ENCODE data around the gene ANKRD18B.
"Not testable (repeated sequence)": the region's sequence is repeated elsewhere in the genome, so short reads cannot be mapped to it uniquely, and the experiment has no call there.

The ANKRD18B gene

GRCh38 chr9:33517373-33517772 is 6.7 kb upstream of the ANKRD18B start:
- Mint-ChIP-seq H3K4me1 (no peaks in the 10 kb centered on the region), H3K27ac (no peak overlapping the region), H3K27me3 (ENCODE audit: low read depth) (peaks cover 7% of the 10 kb centered on the region), H3K36me3 (ENCODE audit: low read depth) (no peaks in the 10 kb centered on the region), H3K4me3 (no peak overlapping the region), H3K9me3 (no peaks in the 10 kb centered on the region)
- TF ChIP-seq, protein P1, sequence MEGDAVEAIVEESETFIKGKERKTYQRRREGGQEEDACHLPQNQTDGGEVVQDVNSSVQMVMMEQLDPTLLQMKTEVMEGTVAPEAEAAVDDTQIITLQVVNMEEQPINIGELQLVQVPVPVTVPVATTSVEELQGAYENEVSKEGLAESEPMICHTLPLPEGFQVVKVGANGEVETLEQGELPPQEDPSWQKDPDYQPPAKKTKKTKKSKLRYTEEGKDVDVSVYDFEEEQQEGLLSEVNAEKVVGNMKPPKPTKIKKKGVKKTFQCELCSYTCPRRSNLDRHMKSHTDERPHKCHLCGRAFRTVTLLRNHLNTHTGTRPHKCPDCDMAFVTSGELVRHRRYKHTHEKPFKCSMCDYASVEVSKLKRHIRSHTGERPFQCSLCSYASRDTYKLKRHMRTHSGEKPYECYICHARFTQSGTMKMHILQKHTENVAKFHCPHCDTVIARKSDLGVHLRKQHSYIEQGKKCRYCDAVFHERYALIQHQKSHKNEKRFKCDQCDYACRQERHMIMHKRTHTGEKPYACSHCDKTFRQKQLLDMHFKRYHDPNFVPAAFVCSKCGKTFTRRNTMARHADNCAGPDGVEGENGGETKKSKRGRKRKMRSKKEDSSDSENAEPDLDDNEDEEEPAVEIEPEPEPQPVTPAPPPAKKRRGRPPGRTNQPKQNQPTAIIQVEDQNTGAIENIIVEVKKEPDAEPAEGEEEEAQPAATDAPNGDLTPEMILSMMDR (IDR thresholded peaks at IDR 0.05; ENCODE audit: unreplicated experiment in 3 of 3): peak; percentile 55 to 69 (median 56)

GRCh38 chr9:33517934-33518577 is 6.0 kb upstream of the ANKRD18B start:
- H3K4me1 Mint-ChIP-seq; H3K4me3 Mint-ChIP-seq; H3K36me3 Mint-ChIP-seq (ENCODE audit: low read depth); H3K27ac Mint-ChIP-seq; H3K9me3 Mint-ChIP-seq; H3K27me3 Mint-ChIP-seq (ENCODE audit: low read depth): not testable (repeated sequence)

GRCh38 chr9:33521861-33522260 is 2.2 kb upstream of the ANKRD18B start:
- Mint-ChIP-seq H3K27me3 (ENCODE audit: low read depth) (peaks cover 37% of the 10 kb centered on the region), H3K4me3 (peak overlapping the region in 1 of 3 experiments; percentile 10)
- H3K27ac Mint-ChIP-seq; H3K9me3 Mint-ChIP-seq; H3K36me3 Mint-ChIP-seq (ENCODE audit: low read depth); H3K4me1 Mint-ChIP-seq: not testable (repeated sequence)

GRCh38 chr9:33524306-33524947 is 376 bp downstream of the ANKRD18B start:
- H3K4me1 Mint-ChIP-seq: peaks cover 6% of the 10 kb centered on the region
- peak overlapping the region; percentile 87 to 96 (median 93) for H3K4me3 Mint-ChIP-seq
- no peaks in the 10 kb centered on the region for H3K36me3 Mint-ChIP-seq (ENCODE audit: low read depth)
- H3K27me3 Mint-ChIP-seq (ENCODE audit: low read depth): peaks cover 51% of the 10 kb centered on the region
- TF ChIP-seq, protein P1 (IDR thresholded peaks at IDR 0.05; ENCODE audit: unreplicated experiment in 3 of 3): no peak
- H3K9me3 Mint-ChIP-seq: no peaks in the 10 kb centered on the region
- H3K27ac Mint-ChIP-seq: peak overlapping the region in 2 of 3 experiments; percentile 48 to 81

GRCh38 chr9:33528069-33528468 is 4.0 kb downstream of the ANKRD18B start:
- peaks cover 49% of the 10 kb centered on the region for H3K27me3 Mint-ChIP-seq (ENCODE audit: low read depth)
- not testable (repeated sequence) for H3K4me1 Mint-ChIP-seq; H3K27ac Mint-ChIP-seq; H3K36me3 Mint-ChIP-seq (ENCODE audit: low read depth); H3K4me3 Mint-ChIP-seq; H3K9me3 Mint-ChIP-seq

DNA sequence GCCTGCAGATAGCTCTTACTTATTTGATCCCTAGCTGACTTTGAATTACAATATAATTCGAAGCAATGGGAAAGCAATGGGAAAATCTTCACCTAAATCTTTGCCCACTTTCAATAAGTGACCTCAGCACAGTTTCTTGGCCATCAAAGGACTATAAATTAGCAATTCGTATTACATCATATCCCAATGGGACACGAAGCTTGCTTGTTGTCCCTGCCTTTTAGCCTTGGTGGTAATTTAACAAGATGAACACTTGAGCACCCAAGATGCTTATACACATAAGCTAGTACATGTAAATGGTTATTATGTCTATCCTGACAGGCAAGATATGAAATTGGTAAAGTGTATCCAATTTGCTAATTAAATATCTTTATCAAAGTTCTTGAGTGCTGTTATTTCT is 9.9 kb downstream of the ANKRD18B start:
- not testable (repeated sequence) for H3K27me3 Mint-ChIP-seq (ENCODE audit: low read depth); H3K4me1 Mint-ChIP-seq; H3K36me3 Mint-ChIP-seq (ENCODE audit: low read depth); H3K9me3 Mint-ChIP-seq; H3K27ac Mint-ChIP-seq; H3K4me3 Mint-ChIP-seq

GRCh38 chr9:33535541-33535940 is 11.5 kb downstream of the ANKRD18B start:
- H3K9me3 Mint-ChIP-seq: no peaks in the 10 kb centered on the region
- no peak overlapping the region for H3K27ac Mint-ChIP-seq
- TF ChIP-seq, protein P1 (IDR thresholded peaks at IDR 0.05; ENCODE audit: unreplicated experiment in 3 of 3): no peak

GRCh38 chr9:33543463-33543862 is 19.4 kb downstream of the ANKRD18B start:
- H3K36me3 Mint-ChIP-seq (ENCODE audit: low read depth); H3K4me3 Mint-ChIP-seq; H3K4me1 Mint-ChIP-seq; H3K9me3 Mint-ChIP-seq; H3K27me3 Mint-ChIP-seq (ENCODE audit: low read depth); H3K27ac Mint-ChIP-seq: not testable (repeated sequence)

More at GRCh38 chr9:33535541-33535940, 11.5 kb downstream of the ANKRD18B start:
- H3K27me3 Mint-ChIP-seq (ENCODE audit: low read depth): peaks cover 3% of the 10 kb centered on the region
- H3K36me3 Mint-ChIP-seq (ENCODE audit: low read depth): no peaks in the 10 kb centered on the region
- H3K4me1 Mint-ChIP-seq: no peaks in the 10 kb centered on the region
- no peak overlapping the region for H3K4me3 Mint-ChIP-seq

DNA sequence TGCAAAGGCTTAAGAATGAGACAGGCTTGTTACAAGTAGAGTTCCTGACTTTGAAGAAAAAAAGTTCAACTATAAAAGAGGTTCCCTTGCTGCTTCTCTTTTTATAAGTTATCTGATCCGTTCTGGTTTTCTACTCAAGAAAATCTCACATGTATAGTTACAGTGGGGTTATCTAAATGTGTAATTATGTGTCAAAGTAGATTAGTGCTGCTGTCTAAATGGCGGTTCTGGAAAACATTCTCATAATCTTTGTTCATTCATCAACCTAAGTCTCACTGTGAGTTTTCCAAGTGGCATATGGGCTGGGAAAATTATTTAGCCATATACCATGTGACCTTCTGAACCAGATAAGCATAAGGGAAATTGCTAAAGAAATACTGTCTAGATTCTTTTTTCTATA is 21.7 kb downstream of the ANKRD18B start:
- H3K36me3 Mint-ChIP-seq (ENCODE audit: low read depth); H3K4me1 Mint-ChIP-seq; H3K4me3 Mint-ChIP-seq; H3K27me3 Mint-ChIP-seq (ENCODE audit: low read depth); H3K9me3 Mint-ChIP-seq; H3K27ac Mint-ChIP-seq: not testable (repeated sequence)

DNA sequence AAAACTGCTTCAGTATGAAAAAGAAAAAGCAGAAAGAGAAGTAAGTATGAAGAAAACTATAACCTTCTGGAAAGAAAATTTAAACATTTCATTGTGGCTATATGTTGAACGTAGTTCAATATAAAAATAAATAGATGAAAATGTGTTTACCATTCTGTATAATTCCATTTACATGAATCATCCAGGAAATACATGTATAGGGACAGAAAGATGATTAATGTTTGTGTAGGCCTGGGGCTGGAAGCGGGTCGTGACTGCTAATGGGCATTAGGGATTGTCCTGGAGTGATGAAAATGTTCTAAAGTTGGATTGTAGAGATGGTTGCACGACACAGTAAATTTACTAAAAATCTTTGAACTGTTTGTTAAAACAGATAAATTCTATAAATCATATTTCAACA is 24.8 kb downstream of the ANKRD18B start:
- not testable (repeated sequence) for H3K27ac Mint-ChIP-seq; H3K4me1 Mint-ChIP-seq; H3K36me3 Mint-ChIP-seq (ENCODE audit: low read depth); H3K27me3 Mint-ChIP-seq (ENCODE audit: low read depth); H3K9me3 Mint-ChIP-seq; H3K4me3 Mint-ChIP-seq

DNA sequence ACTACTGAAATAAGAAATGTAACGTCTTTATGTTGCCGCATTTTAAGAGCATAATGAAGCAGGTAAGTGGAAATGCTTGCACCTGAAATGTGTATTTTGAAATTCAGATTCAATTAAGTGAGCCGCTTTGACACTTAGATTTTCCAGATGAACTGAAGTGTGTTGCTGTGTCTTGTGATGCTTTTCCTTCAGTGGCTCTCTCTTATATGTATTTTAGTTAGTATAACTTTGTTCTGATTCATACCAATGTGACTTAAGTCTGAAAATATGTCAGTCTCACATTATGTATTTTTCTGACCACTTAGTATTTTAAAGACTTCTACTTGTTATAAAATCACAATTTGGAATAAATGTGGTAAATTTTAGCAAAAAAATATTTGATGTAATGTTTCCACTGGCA is 25.4 kb downstream of the ANKRD18B start:
- H3K9me3 Mint-ChIP-seq; H3K27me3 Mint-ChIP-seq (ENCODE audit: low read depth); H3K27ac Mint-ChIP-seq; H3K36me3 Mint-ChIP-seq (ENCODE audit: low read depth); H3K4me1 Mint-ChIP-seq; H3K4me3 Mint-ChIP-seq: not testable (repeated sequence)

- not testable (repeated sequence) for H3K27ac Mint-ChIP-seq; H3K27me3 Mint-ChIP-seq (ENCODE audit: low read depth); H3K36me3 Mint-ChIP-seq (ENCODE audit: low read depth); H3K4me3 Mint-ChIP-seq; H3K9me3 Mint-ChIP-seq; H3K4me1 Mint-ChIP-seq
Observed at GRCh38 chr9:33551183-33551582, 27.1 kb downstream of the ANKRD18B start.
